ENCODE data around the gene RBBP8NL. TPM values are rescaled to one million over a fixed set of nuclear protein-coding genes. Genes with fewer than 3 reads are reported as not detected.

RBBP8NL gene
- total RNA-seq, 2 donors from 2014 or later, result 0.40 TPM; not detected in 1

GRCh38 chr20:62405981-62406513, 21.3 kb downstream of the RBBP8NL start:
- Histone ChIP-seq H3K4me1 (ENCODE audit: control insufficient read depth, insufficient read depth, low read length) (peaks cover 4% of the 10 kb centered on the region), H3K9ac (ENCODE audit: extremely low read depth, low read length, poor library complexity, severe bottlenecking) (peak overlapping the region; percentile 35), H3K4me3 (ENCODE audit: low read length) (peak overlapping the region; percentile 83), H3K27me3 (ENCODE audit: control insufficient read depth, insufficient read depth, low read length, poor library complexity, severe bottlenecking) (peaks cover 6% of the 10 kb centered on the region), H3K27ac (ENCODE audit: low read depth, low read length) (no peak overlapping the region), H3K36me3 (ENCODE audit: control insufficient read depth, insufficient read depth, low read length) (no peaks in the 10 kb centered on the region), H3K9me3 (ENCODE audit: control insufficient read depth, low read length) (no peaks in the 10 kb centered on the region)
- 83% methylated on average over 5 to 10 of the region's 10 CpGs for WGBS, 2 experiments (ENCODE audit: insufficient coverage in 1 of 2, insufficient read length in 1 of 2)
- no peak overlapping the region for H3K27ac Mint-ChIP-seq
- peaks cover 14% of the 10 kb centered on the region for H3K27me3 Mint-ChIP-seq (ENCODE audit: insufficient read depth)
- H3K9me3 Mint-ChIP-seq, result no peaks in the 10 kb centered on the region
- TF ChIP-seq, protein P1, sequence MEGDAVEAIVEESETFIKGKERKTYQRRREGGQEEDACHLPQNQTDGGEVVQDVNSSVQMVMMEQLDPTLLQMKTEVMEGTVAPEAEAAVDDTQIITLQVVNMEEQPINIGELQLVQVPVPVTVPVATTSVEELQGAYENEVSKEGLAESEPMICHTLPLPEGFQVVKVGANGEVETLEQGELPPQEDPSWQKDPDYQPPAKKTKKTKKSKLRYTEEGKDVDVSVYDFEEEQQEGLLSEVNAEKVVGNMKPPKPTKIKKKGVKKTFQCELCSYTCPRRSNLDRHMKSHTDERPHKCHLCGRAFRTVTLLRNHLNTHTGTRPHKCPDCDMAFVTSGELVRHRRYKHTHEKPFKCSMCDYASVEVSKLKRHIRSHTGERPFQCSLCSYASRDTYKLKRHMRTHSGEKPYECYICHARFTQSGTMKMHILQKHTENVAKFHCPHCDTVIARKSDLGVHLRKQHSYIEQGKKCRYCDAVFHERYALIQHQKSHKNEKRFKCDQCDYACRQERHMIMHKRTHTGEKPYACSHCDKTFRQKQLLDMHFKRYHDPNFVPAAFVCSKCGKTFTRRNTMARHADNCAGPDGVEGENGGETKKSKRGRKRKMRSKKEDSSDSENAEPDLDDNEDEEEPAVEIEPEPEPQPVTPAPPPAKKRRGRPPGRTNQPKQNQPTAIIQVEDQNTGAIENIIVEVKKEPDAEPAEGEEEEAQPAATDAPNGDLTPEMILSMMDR (conservative IDR thresholded peaks at IDR 0.05), result no peak
- H3K4me1 Mint-ChIP-seq, result peaks cover 6% of the 10 kb centered on the region
- H3K4me3 Mint-ChIP-seq, result peak overlapping the region; percentile 66
- peaks cover 4% of the 10 kb centered on the region for H3K36me3 Mint-ChIP-seq (ENCODE audit: low read depth)
- no peak for DNase-seq

GRCh38 chr20:62405108-62405980, 22.0 kb downstream of the RBBP8NL start:
- TF ChIP-seq, protein P1 (conservative IDR thresholded peaks at IDR 0.05), result peak; percentile 74
- H3K36me3 Mint-ChIP-seq (ENCODE audit: low read depth), result peaks cover 7% of the 10 kb centered on the region
- peak overlapping the region; percentile 66 for H3K4me3 Mint-ChIP-seq
- H3K36me3 ChIP-seq (ENCODE audit: control insufficient read depth, insufficient read depth, low read length), result no peaks in the 10 kb centered on the region
- no peaks in the 10 kb centered on the region for H3K9me3 ChIP-seq (ENCODE audit: control insufficient read depth, low read length)
- H3K4me1 ChIP-seq (ENCODE audit: control insufficient read depth, insufficient read depth, low read length), result peaks cover 4% of the 10 kb centered on the region
- no peaks in the 10 kb centered on the region for H3K9me3 Mint-ChIP-seq
- no peak overlapping the region for H3K27ac ChIP-seq (ENCODE audit: low read depth, low read length)
- peaks cover 6% of the 10 kb centered on the region for H3K4me1 Mint-ChIP-seq
- peak; percentile 83 for DNase-seq
- H3K27ac Mint-ChIP-seq, result no peak overlapping the region
- peaks cover 14% of the 10 kb centered on the region for H3K27me3 Mint-ChIP-seq (ENCODE audit: insufficient read depth)
- H3K4me3 ChIP-seq (ENCODE audit: low read length), result no peak overlapping the region
- H3K27me3 ChIP-seq (ENCODE audit: control insufficient read depth, insufficient read depth, low read length, poor library complexity, severe bottlenecking), result peaks cover 6% of the 10 kb centered on the region
- no peak overlapping the region for H3K9ac ChIP-seq (ENCODE audit: extremely low read depth, low read length, poor library complexity, severe bottlenecking)
- 85 to 93% methylated on average over 13 to 23 of the region's 23 CpGs for WGBS, 2 experiments (ENCODE audit: insufficient coverage in 1 of 2, insufficient read length in 1 of 2)

DNA sequence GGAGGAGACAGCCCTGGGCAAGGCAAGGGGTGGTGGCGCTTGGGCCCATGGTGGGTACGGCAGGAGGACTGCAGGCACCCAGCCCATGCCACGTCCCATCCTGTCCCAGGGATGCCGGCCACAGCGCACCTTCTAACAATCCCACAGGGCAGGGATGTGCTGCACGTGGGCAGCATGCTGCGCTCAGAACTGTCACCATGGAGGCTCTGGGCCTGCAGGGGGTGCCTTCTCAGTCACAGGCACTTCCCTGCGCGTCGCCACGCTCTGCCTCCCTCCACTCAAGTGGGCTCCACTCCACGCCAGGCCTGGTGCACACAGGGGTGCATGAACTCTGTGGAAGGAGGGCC, 22.6 kb downstream of the RBBP8NL start:
- no peak overlapping the region for H3K4me3 ChIP-seq (ENCODE audit: low read length)
- no peak for DNase-seq
- WGBS, 2 experiments (ENCODE audit: insufficient coverage in 1 of 2, insufficient read length in 1 of 2), result 90 to 96% methylated on average over 11 to 12 of the region's 12 CpGs
- H3K27ac ChIP-seq (ENCODE audit: low read depth, low read length), result no peak overlapping the region
- TF ChIP-seq, protein P1 (conservative IDR thresholded peaks at IDR 0.05), result no peak
- no peaks in the 10 kb centered on the region for H3K36me3 ChIP-seq (ENCODE audit: control insufficient read depth, insufficient read depth, low read length)
- Mint-ChIP-seq H3K36me3 (ENCODE audit: low read depth) (peaks cover 7% of the 10 kb centered on the region), H3K4me3 (no peak overlapping the region), H3K9me3 (no peaks in the 10 kb centered on the region), H3K27ac (no peak overlapping the region), H3K27me3 (ENCODE audit: insufficient read depth) (peaks cover 12% of the 10 kb centered on the region), H3K4me1 (peaks cover 6% of the 10 kb centered on the region)
- no peak overlapping the region for H3K9ac ChIP-seq (ENCODE audit: extremely low read depth, low read length, poor library complexity, severe bottlenecking)
- peaks cover 6% of the 10 kb centered on the region for H3K27me3 ChIP-seq (ENCODE audit: control insufficient read depth, insufficient read depth, low read length, poor library complexity, severe bottlenecking)
- H3K4me1 ChIP-seq (ENCODE audit: control insufficient read depth, insufficient read depth, low read length), result peaks cover 4% of the 10 kb centered on the region
- no peaks in the 10 kb centered on the region for H3K9me3 ChIP-seq (ENCODE audit: control insufficient read depth, low read length)
